IPS DF 19.7 (cell line): ENCODE measurements around the gene TP53RK.

Experiments
- DNase-seq: peaks from one replicate; pipeline ENCODE4 v3.0.0-alpha.2; 2013; ENCODE audit warnings: low read depth, low spot score

Gene TP53RK

GRCh38 chr20:46661659-46662058, 27.6 kb downstream of the TP53RK start:
- no peak for DNase-seq

- DNase-seq: no peak
These were observed 28.8 kb downstream of the TP53RK start for GRCh38 chr20:46660487-46660886.

- no peak for DNase-seq
These were observed 31.6 kb downstream of the TP53RK start for GRCh38 chr20:46657618-46658017.

- no peak for DNase-seq
These were observed 32.1 kb downstream of the TP53RK start for GRCh38 chr20:46657137-46657536.

GRCh38 chr20:46652699-46653098, 36.5 kb downstream of the TP53RK start:
- DNase-seq: no peak

- no peak for DNase-seq
These were observed 37.9 kb downstream of the TP53RK start, which contains the start of gene SLC13A3 for GRCh38 chr20:46651091-46651962. Gene SLC13A3, minus strand, starts transcription at chr20:46651459. Its CDS starts 38 bp downstream, at chr20:46651421.

GRCh38 chr20:46650575-46651090, 38.6 kb downstream of the TP53RK start:
- no peak for DNase-seq

- no peak for DNase-seq
These were observed 39.2 kb downstream of the TP53RK start for GRCh38 chr20:46649965-46650542.

- DNase-seq: no peak
These were observed 39.6 kb downstream of the TP53RK start for GRCh38 chr20:46649650-46649949.

- no peak for DNase-seq
These were observed 40.2 kb downstream of the TP53RK start for GRCh38 chr20:46648903-46649649.

GRCh38 chr20:46647469-46647868, 41.8 kb downstream of the TP53RK start:
- DNase-seq: no peak

- no peak for DNase-seq
These were observed 42.4 kb downstream of the TP53RK start for GRCh38 chr20:46646659-46647380.

GRCh38 chr20:46646122-46646521, 43.1 kb downstream of the TP53RK start:
- DNase-seq: no peak

GRCh38 chr20:46644733-46645132, 44.5 kb downstream of the TP53RK start:
- DNase-seq: no peak

GRCh38 chr20:46644160-46644559, 45.1 kb downstream of the TP53RK start:
- no peak for DNase-seq

- DNase-seq: no peak
These were observed 46.3 kb downstream of the TP53RK start for GRCh38 chr20:46642969-46643343.

GRCh38 chr20:46642265-46642968, 46.8 kb downstream of the TP53RK start:
- DNase-seq: no peak

- no peak for DNase-seq
These were observed 47.8 kb downstream of the TP53RK start for GRCh38 chr20:46641424-46641823.

GRCh38 chr20:46640536-46641311, 48.5 kb downstream of the TP53RK start:
- DNase-seq: no peak

- DNase-seq: no peak
These were observed 49.2 kb downstream of the TP53RK start for GRCh38 chr20:46640044-46640443.
